Left lung (tissue), 10 donors: ENCODE data around the gene TEF. TPM values are rescaled to one million over a fixed set of nuclear protein-coding genes. Genes with fewer than 3 reads are reported as not detected.
A peak's percentile ranks its signal among the peaks of the same experiment; 100 is the strongest.

ENCODE experiments used
- ATAC-seq: fragments of 200-7000 bp; cut with Tn5 transposase; one replicate; pipeline ENCODE4 v1.9.1; 2020; ENCODE audit warnings: moderate library complexity
- DNase-seq, 4 donors: peaks; one replicate each; pipeline ENCODE4 v3.0.0-alpha.2; 2013 to 2020
- H3K27ac ChIP-seq, 2 donors: fragments of 200-600 bp; sonication (generic) in 1 of 2; one replicate each; pipeline versions ENCODE4 v1.5.0 to v1.8.0; 2020 to 2021
- H3K27me3 ChIP-seq, 2 donors: fragments of 200-600 bp; sonication (generic) in 1 of 2; one replicate each; pipeline versions ENCODE4 v1.5.0 to v1.8.0; 2020 to 2021
- H3K36me3 ChIP-seq, 2 donors: fragments of 200-600 bp; sonication (generic) in 1 of 2; one replicate each; pipeline versions ENCODE4 v1.5.0 to v1.8.0; 2020 to 2021
- H3K4me1 ChIP-seq, 2 donors: fragments of 200-600 bp; one replicate each; pipeline ENCODE4 v1.8.0; 2021
- H3K4me3 ChIP-seq, 2 donors: fragments of 200-600 bp; sonication (generic) in 1 of 2; one replicate each; pipeline versions ENCODE4 v1.5.0 to v1.8.0; 2020 to 2021; ENCODE audit warnings: mild to moderate bottlenecking in 1 of 2
- H3K9me3 ChIP-seq, 2 donors: fragments of 200-600 bp; sonication (generic) in 1 of 2; one replicate each; pipeline versions ENCODE4 v1.5.0 to v1.8.0; 2020 to 2021
- intact Hi-C, 2 donors: fragments of 100-400 bp; cut with DNase I; formaldehyde crosslinking; loops; one replicate each; pipeline versions ENCODE4 v1.11.2 to v1.14.2; 2022
- polyA plus RNA-seq, 6 donors: library from polyadenylated mRNA; unstranded; fragments of 120-200 nt; gene quantifications; one replicate each; pipeline ENCODE4 v1.2.1, GENCODE V29; 2013; ENCODE audit not compliant: insufficient read length in 6 of 6
- total RNA-seq, 2 donors: library from RNA; stranded (reverse); fragmentation: NEBNext Ultra II Directional; extraction: Animal tissue kit (Norgen Biotek cat#: 25700); gene quantifications; one replicate each; pipeline ENCODE4 v1.2.1, GENCODE V29; 2021
- TF ChIP-seq, protein P1 (sequence below), 2 donors: fragments of 200-600 bp; sonication (generic) in 1 of 2; IDR thresholded peaks; one replicate each; pipeline versions ENCODE4 v1.5.0 to v1.8.0; 2021; ENCODE audit warnings: antibody characterized with exemption in 2 of 2
- donor health status: DM: no; HTN: yes; CAD: no.
- donor health status: DM: no; HTN: no; CAD: no.

Gene TEF
- total and polyA plus RNA-seq, 8 donors = 10.2 to 17.3 (median 12.1) TPM

- H3K27me3 ChIP-seq = no peaks in the 10 kb centered on the region
- H3K4me3 ChIP-seq = no peak overlapping the region
- H3K27ac ChIP-seq = no peak overlapping the region
- intact Hi-C loops = no loop called here
- ATAC-seq = peak; percentile 31
- TF ChIP-seq, protein P1, sequence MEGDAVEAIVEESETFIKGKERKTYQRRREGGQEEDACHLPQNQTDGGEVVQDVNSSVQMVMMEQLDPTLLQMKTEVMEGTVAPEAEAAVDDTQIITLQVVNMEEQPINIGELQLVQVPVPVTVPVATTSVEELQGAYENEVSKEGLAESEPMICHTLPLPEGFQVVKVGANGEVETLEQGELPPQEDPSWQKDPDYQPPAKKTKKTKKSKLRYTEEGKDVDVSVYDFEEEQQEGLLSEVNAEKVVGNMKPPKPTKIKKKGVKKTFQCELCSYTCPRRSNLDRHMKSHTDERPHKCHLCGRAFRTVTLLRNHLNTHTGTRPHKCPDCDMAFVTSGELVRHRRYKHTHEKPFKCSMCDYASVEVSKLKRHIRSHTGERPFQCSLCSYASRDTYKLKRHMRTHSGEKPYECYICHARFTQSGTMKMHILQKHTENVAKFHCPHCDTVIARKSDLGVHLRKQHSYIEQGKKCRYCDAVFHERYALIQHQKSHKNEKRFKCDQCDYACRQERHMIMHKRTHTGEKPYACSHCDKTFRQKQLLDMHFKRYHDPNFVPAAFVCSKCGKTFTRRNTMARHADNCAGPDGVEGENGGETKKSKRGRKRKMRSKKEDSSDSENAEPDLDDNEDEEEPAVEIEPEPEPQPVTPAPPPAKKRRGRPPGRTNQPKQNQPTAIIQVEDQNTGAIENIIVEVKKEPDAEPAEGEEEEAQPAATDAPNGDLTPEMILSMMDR (IDR thresholded peaks at IDR 0.05) = no peak
- peaks cover 0 to 88% of the 10 kb centered on the region in 2 donors for H3K36me3 ChIP-seq
- no peak for DNase-seq
- H3K4me1 ChIP-seq = no peaks in the 10 kb centered on the region
- no peaks in the 10 kb centered on the region for H3K9me3 ChIP-seq
These were observed 46.6 kb upstream of the TEF start for GRCh38 chr22:41334951-41335635.

DNA sequence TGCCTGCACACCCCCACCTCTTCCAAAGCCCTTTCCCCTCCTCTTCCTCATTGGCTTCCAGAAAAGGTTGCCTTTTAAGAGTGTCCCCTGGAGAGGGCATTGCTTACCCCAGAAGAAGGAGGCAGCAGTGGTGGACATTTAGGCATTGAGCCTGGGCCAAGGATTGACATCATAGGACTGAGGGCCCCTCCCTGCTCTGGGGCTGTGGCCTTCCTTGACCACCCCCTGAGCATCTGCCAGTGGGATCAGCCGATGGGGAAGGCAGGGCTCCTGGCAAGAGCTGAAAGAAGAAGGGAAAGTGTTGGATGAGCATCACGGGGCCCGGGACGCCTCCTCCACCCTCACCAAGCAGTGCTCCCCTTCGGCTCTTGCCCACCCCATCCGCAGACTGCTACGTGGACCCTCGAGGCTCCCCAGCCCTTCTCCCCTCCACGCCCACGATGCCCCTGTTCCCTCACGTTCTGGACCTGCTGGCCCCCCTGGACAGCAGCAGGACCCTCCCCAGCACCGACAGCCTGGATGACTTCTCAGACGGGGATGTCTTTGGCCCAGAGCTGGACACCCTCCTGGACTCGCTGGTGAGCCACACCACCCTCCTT, 43.0 kb upstream of the TEF start:
- Histone ChIP-seq H3K9me3 (no peaks in the 10 kb centered on the region), H3K27ac (no peak overlapping the region), H3K4me1 (no peaks in the 10 kb centered on the region), H3K36me3 (peaks cover 0 to 88% of the 10 kb centered on the region in 2 donors), H3K4me3 (no peak overlapping the region), H3K27me3 (no peaks in the 10 kb centered on the region)
- DNase-seq (no peak), ATAC-seq (no peak)
- intact Hi-C loops = no loop called here
- TF ChIP-seq, protein P1 (IDR thresholded peaks at IDR 0.05) = no peak

DNA sequence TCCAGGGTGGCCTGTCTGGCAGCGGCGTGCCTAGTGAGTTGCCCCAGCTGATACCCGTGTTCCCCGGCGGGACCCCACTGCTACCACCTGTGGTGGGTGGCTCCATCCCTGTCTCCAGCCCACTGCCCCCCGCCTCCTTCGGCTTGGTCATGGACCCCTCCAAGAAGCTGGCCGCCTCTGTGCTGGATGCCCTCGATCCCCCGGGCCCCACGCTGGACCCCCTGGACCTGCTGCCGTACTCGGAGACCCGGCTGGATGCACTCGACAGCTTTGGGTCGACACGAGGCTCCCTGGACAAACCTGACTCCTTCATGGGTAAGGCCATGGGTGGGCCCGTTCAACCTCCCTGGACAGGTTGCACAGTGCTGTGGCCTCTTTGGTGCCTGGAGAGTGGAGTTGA, 41.9 kb upstream of the TEF start:
- H3K27me3 ChIP-seq = no peaks in the 10 kb centered on the region
- no peaks in the 10 kb centered on the region for H3K9me3 ChIP-seq
- TF ChIP-seq, protein P1 (IDR thresholded peaks at IDR 0.05) = no peak
- DNase-seq (no peak), ATAC-seq (no peak)
- H3K4me1 ChIP-seq = no peaks in the 10 kb centered on the region
- intact Hi-C loops = no loop called here
- H3K27ac ChIP-seq = no peak overlapping the region
- H3K4me3 ChIP-seq = no peak overlapping the region
- H3K36me3 ChIP-seq = peaks cover 0 to 88% of the 10 kb centered on the region in 2 donors

DNA sequence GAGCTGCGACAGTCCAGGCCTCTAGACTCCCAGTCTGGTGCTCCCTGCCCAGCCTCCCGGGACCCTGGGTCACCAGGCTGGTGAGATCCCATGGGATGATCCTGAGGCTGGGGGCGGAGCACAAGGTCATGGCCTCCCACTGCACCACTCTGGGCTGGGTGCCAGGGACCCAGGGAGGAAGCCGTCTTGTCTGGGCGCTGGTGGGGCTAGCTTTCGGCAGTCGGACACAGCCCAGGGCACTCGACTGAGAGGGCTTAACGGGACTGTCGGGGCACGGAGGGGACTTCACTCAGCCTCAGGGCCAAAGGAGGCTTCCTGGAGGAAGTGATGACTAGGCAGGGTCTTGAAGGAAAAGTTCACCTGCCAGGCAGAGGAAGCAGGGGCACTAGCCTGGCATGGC, 41.4 kb upstream of the TEF start:
- DNase-seq (no peak), ATAC-seq (no peak)
- Histone ChIP-seq H3K4me1 (no peaks in the 10 kb centered on the region), H3K27me3 (no peaks in the 10 kb centered on the region), H3K27ac (no peak overlapping the region), H3K36me3 (peaks cover 0 to 88% of the 10 kb centered on the region in 2 donors), H3K4me3 (no peak overlapping the region), H3K9me3 (no peaks in the 10 kb centered on the region)
- TF ChIP-seq, protein P1 (IDR thresholded peaks at IDR 0.05) = no peak
- intact Hi-C loops = no loop called here

DNA sequence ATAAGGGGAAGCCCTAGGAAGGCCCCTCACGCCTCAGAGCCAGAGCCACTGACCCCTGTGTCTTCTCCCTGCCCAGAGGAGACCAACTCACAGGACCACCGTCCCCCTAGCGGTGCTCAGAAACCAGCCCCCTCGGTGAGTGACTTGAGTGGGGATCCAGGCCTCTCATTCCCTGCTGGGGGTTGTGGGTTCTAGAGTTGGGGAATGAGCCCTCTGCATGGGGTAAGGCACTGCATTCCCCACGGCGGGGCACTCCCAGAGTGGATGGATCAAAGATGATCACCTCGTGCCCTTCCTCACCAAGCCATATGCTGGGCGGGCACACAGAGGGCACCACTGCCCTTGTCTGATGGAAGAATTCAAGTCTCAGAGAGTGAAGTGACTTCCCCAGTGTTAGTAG, 40.7 kb upstream of the TEF start:
- TF ChIP-seq, protein P1 (IDR thresholded peaks at IDR 0.05) = no peak

More for the DNA sequence above, 40.7 kb upstream of the TEF start:
- Histone ChIP-seq H3K4me1 (no peaks in the 10 kb centered on the region), H3K27ac (no peak overlapping the region), H3K4me3 (no peak overlapping the region), H3K9me3 (no peaks in the 10 kb centered on the region), H3K27me3 (no peaks in the 10 kb centered on the region), H3K36me3 (peaks cover 0 to 88% of the 10 kb centered on the region in 2 donors)
- DNase-seq (no peak), ATAC-seq (no peak)
- intact Hi-C loops = no loop called here
